Heart left ventricle (tissue), 16 donors: ENCODE results near the gene PIM3. TPM values are rescaled to one million over a fixed set of nuclear protein-coding genes. Genes with fewer than 3 reads are reported as not detected.
"Not testable (repeated sequence)": the region's sequence is repeated elsewhere in the genome, so short reads cannot be mapped to it uniquely, and the experiment has no call there.

Experiments used
- ATAC-seq, 4 donors: fragments of 200-7000 bp; cut with Tn5 transposase; one replicate each; pipeline ENCODE4 v1.9.1; 2020 to 2022; ENCODE audit warnings: moderate library complexity in 4 of 4, mild to moderate bottlenecking in 3 of 4, moderate number of reproducible peaks in 1 of 4
- DNase-seq, 5 donors: peaks; one replicate each; pipeline ENCODE4 v3.0.0-alpha.2; 2020
- H3K27ac ChIP-seq, 12 donors: fragments of 200-600 bp; sonication (generic) in 4 of 12; one replicate each; pipeline versions ENCODE4 v1.5.0 to v1.8.0; 2016 to 2022; ENCODE audit warnings: mild to moderate bottlenecking in 2 of 12
- H3K27me3 ChIP-seq, 9 donors: fragments of 200-600 bp; sonication (generic) in 2 of 9; one replicate each; pipeline versions ENCODE4 v1.5.1 to v1.8.0; 2016 to 2022; ENCODE audit warnings: mild to moderate bottlenecking in 3 of 9
- H3K36me3 ChIP-seq, 9 donors: fragments of 200-600 bp; sonication (generic) in 2 of 9; one replicate each; pipeline versions ENCODE4 v1.5.0 to v1.8.0; 2018 to 2022; ENCODE audit warnings: mild to moderate bottlenecking in 2 of 9
- H3K4me1 ChIP-seq, 12 donors: fragments of 200-600 bp; sonication (generic) in 4 of 12; one replicate each; pipeline versions ENCODE4 v1.5.0 to v1.8.0; 2016 to 2022; ENCODE audit warnings: mild to moderate bottlenecking in 3 of 12
- H3K4me3 ChIP-seq, 12 donors: fragments of 200-600 bp; sonication (generic) in 4 of 12; one replicate each; pipeline versions ENCODE4 v1.5.0 to v1.8.0; 2017 to 2022; ENCODE audit warnings: mild to moderate bottlenecking in 9 of 12, moderate library complexity in 4 of 12
- H3K9me3 ChIP-seq, 12 donors: fragments of 200-600 bp; sonication (generic) in 4 of 12; one replicate each; pipeline versions ENCODE4 v1.5.0 to v1.8.0; 2016 to 2022; ENCODE audit warnings: mild to moderate bottlenecking in 1 of 12
- POLR2A ChIP-seq, 2 donors: fragments of 450-650 bp; IDR thresholded peaks; one replicate each; pipeline ENCODE4 v1.6.1; 2017; ENCODE audit warnings: antibody characterized with exemption in 2 of 2, mild to moderate bottlenecking in 2 of 2, moderate library complexity in 2 of 2
- WGBS, 4 donors: extraction: QIAGEN DNeasy Blood & Tissue Kit in 2 of 4; methylation state at CpG; one replicate each; pipeline versions ENCODE4 v1.1.5 to v1.1.7; 2013 to 2018; 5-methylcytosine and 5-hydroxymethylcytosine counted together
- intact Hi-C, 10 donors: fragments of 100-400 bp; cut with DNase I; formaldehyde crosslinking; loops; one replicate each; pipeline versions ENCODE4 v1.11.1 to v1.14.2; 2022
- polyA plus RNA-seq, 2 donors: library from polyadenylated mRNA; stranded (reverse); fragments of 200-250 nt; gene quantifications; one replicate each; pipeline ENCODE4 v1.2.3, GENCODE V29; 2013
- total RNA-seq, 9 donors: library from RNA; depleted of rRNA in 2 of 9; stranded (reverse); fragments of >200 nt in 2 of 9; fragmentation: NEBNext Ultra II Directional in 3 of 9; extraction: Animal tissue kit (Norgen Biotek cat#: 25700) in 3 of 9; gene quantifications; one replicate each; pipeline versions ENCODE4 v1.1.0 to v1.2.4, GENCODE V29; 2016 to 2023
- TF ChIP-seq, protein P1 (sequence below), 12 donors: fragments of 200-600 bp; sonication (generic) in 4 of 12; IDR thresholded peaks; one replicate each; pipeline versions ENCODE4 v1.5.0 to v1.8.0; 2018 to 2022; ENCODE audit warnings: antibody characterized with exemption in 12 of 12, mild to moderate bottlenecking in 5 of 12
- donor health status: ischemic (EF 13 %, LVEDD 7.1; RV severe dilation, severe dysfunction).
- donor health status: healthy with polysubstance abuse.
- donor health status: DM: no; HTN: yes; CAD: no.
- donor health status: DM: no; HTN: no; CAD: no.
- donor health status: ischemic (EF 25% LVEDD 6.9; RV normal size, moderate dysfunction).
- donor health status: ischemic (EF 25% LVEDD 5.7; RV mildly dilated, moderate dysfunction).
- donor health status: healthy.
- donor health status: DM: yes; HTN: yes; CAD: no.
- donor health status: ischemic (EF 35%, LVEDD 5.7; RV mildly dilated, moderate dysfunction).
- donor health status: nonischemic (EF 11% LVEDD 7.7; RV severe dilation, severe dysfunction).
- donor health status: DM: yes; HTN: yes; CAD: no.
- donor health status: PGD.
- donor health status: ischemic (EF 29% LVEDD 5.4; RV normal size, mild dysfunction).
- donor health status: nonischemic (EF 23%, LVEDD 6.1; RV moderate dilation, normal function).

Gene PIM3
- total and polyA plus RNA-seq, 11 donors: 37.7 to 118 (median 50.2) TPM

GRCh38 chr22:49986325-49986724 is 25.8 kb downstream of the PIM3 start:
- 70 to 99% (median 97%) methylated on average over 2 of the region's 2 CpGs for WGBS, 4 donors

GRCh38 chr22:49989826-49990225 is 29.3 kb downstream of the PIM3 start:
- intact Hi-C loops: loop anchor here in 5 of 10 donors (5.0 to 10.0 kb wide), 3 partner anchors 42 to 58 kb away; no protein-coding TSS in a partner anchor
- H3K4me3 ChIP-seq, DNase-seq, ATAC-seq, H3K27me3 ChIP-seq, H3K27ac ChIP-seq, H3K36me3 ChIP-seq, H3K4me1 ChIP-seq: not testable (repeated sequence)
- WGBS, 4 donors: 94 to 96% (median 95%) methylated on average over 24 of the region's 24 CpGs
- H3K9me3 ChIP-seq: peaks cover 0 to 35% (median 14%) of the 10 kb centered on the region in 12 donors

More at GRCh38 chr22:49986325-49986724, 25.8 kb downstream of the PIM3 start:
- ATAC-seq: no peak
- no peak for TF ChIP-seq POLR2A (IDR thresholded peaks at IDR 0.05)
- TF ChIP-seq, protein P1, sequence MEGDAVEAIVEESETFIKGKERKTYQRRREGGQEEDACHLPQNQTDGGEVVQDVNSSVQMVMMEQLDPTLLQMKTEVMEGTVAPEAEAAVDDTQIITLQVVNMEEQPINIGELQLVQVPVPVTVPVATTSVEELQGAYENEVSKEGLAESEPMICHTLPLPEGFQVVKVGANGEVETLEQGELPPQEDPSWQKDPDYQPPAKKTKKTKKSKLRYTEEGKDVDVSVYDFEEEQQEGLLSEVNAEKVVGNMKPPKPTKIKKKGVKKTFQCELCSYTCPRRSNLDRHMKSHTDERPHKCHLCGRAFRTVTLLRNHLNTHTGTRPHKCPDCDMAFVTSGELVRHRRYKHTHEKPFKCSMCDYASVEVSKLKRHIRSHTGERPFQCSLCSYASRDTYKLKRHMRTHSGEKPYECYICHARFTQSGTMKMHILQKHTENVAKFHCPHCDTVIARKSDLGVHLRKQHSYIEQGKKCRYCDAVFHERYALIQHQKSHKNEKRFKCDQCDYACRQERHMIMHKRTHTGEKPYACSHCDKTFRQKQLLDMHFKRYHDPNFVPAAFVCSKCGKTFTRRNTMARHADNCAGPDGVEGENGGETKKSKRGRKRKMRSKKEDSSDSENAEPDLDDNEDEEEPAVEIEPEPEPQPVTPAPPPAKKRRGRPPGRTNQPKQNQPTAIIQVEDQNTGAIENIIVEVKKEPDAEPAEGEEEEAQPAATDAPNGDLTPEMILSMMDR (IDR thresholded peaks at IDR 0.05): no peak
- no peak overlapping the region for H3K27ac ChIP-seq
- H3K4me3 ChIP-seq: no peak overlapping the region
- peaks cover 0 to 29% (median 13%) of the 10 kb centered on the region in 12 donors for H3K9me3 ChIP-seq
- H3K36me3 ChIP-seq: no peaks in the 10 kb centered on the region
- H3K4me1 ChIP-seq: peaks cover 0 to 11% (median 7%) of the 10 kb centered on the region in 12 donors
- intact Hi-C loops: no loop called here
- no peak for DNase-seq
- H3K27me3 ChIP-seq: peaks cover 13 to 36% (median 19%) of the 10 kb centered on the region in 9 donors

DNA sequence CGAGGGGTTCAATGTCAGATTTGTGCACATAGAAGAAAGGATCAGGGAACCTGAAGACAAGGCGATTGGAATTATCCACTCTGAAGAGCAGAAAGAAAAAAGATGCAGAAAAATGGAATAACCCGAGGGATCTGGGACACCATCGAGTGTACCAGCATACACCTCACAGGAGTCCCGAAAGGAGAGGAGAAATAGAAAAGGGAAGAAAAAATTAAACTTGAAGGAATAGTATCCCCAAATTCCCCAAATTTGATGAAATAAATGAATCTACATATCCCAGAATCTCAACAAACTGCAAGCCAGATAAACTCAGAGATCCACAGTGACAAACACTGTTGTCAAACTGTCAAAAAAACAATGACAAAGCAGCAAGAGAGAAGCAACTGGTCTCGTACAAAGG is 30.6 kb downstream of the PIM3 start:
- Histone ChIP-seq H3K27ac (no peak overlapping the region), H3K9me3 (peaks cover 0 to 27% (median 12%) of the 10 kb centered on the region in 12 donors), H3K4me3 (no peak overlapping the region), H3K36me3 (no peaks in the 10 kb centered on the region), H3K27me3 (no peaks in the 10 kb centered on the region), H3K4me1 (peaks cover 0 to 8% (median 2%) of the 10 kb centered on the region in 12 donors)
- DNase-seq: no peak
- 89 to 93% (median 90%) methylated on average over 6 of the region's 6 CpGs for WGBS, 4 donors
- no peak for TF ChIP-seq POLR2A (IDR thresholded peaks at IDR 0.05)
- TF ChIP-seq, protein P1 (IDR thresholded peaks at IDR 0.05): no peak
- ATAC-seq: no peak
- intact Hi-C loops: loop anchor here in 5 of 10 donors (5.0 to 10.0 kb wide), 3 partner anchors 41 to 59 kb away; no protein-coding TSS in a partner anchor

DNA sequence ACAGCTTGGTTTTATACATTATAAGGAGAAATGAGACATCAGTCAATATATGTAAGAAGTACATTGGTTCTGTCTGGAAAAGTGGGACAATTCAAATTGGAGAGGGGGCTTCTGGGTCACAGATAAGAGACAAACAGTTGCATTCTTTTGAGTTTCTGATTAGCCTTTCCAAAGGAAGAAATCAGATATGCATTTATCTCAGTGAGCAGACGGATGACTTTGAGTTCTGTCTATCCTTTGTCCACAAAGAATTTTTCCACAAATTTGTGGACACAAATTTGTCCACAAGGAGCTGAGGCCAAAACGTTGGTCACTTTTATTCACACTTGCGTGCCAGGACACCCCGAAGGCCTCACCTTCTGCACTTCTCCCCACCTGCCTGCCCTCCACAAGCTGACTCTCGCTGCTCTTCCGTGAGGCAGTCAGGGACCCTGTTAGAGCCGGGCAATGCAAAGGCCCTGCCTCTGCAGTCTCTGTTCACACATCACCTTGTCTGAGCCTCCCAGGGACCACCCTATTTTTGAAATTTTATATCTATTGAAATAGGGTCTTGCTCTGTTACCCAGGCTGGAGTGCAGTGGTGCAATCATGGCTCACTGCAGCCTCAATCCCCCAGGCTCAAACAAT is 31.4 kb downstream of the PIM3 start:
- TF ChIP-seq, protein P1 (IDR thresholded peaks at IDR 0.05): no peak
- TF ChIP-seq POLR2A (IDR thresholded peaks at IDR 0.05): no peak
- WGBS, 4 donors: 82 to 91% (median 89%) methylated on average over 7 of the region's 7 CpGs
- peaks cover 0 to 8% (median 2%) of the 10 kb centered on the region in 12 donors for H3K4me1 ChIP-seq
- H3K27me3 ChIP-seq: no peaks in the 10 kb centered on the region
- H3K9me3 ChIP-seq: peaks cover 0 to 21% (median 8%) of the 10 kb centered on the region in 12 donors
- H3K4me3 ChIP-seq: no peak overlapping the region
- H3K27ac ChIP-seq: no peak overlapping the region
- intact Hi-C loops: loop anchor here in 7 of 10 donors (2.0 to 10.0 kb wide), 5 partner anchors 40 to 63 kb away; no protein-coding TSS in a partner anchor
- H3K36me3 ChIP-seq: no peaks in the 10 kb centered on the region
- ATAC-seq: no peak
- no peak for DNase-seq
